Endodermal cell (in vitro differentiated cells): ENCODE data around the gene SP3. TPM values are rescaled to one million over a fixed set of nuclear protein-coding genes. Genes with fewer than 3 reads are reported as not detected.

Experiments
- DNase-seq: peaks from one replicate; pipeline ENCODE4 v3.0.0-alpha.2; 2017
- H3K27ac ChIP-seq: 2 replicates; pipeline ENCODE4 v1.5.1; 2013; ENCODE audit warnings: mild to moderate bottlenecking, low read depth, low read length, moderate library complexity
- H3K27me3 ChIP-seq: 2 replicates; pipeline ENCODE4 v1.6.1; 2013; ENCODE audit warnings: mild to moderate bottlenecking, low read length, moderate library complexity; ENCODE audit not compliant: insufficient read depth, control insufficient read depth, poor library complexity, severe bottlenecking
- H3K36me3 ChIP-seq: 2 replicates; pipeline ENCODE4 v1.7.0; 2013; ENCODE audit warnings: mild to moderate bottlenecking, low read length, moderate library complexity; ENCODE audit not compliant: control insufficient read depth, insufficient read depth
- H3K4me1 ChIP-seq: one replicate; pipeline ENCODE4 v1.7.0; 2013; ENCODE audit warnings: low read length; ENCODE audit not compliant: control insufficient read depth, insufficient read depth
- H3K4me3 ChIP-seq: 2 replicates; pipeline ENCODE4 v1.5.1; 2013; ENCODE audit warnings: mild to moderate bottlenecking, low read length, moderate library complexity
- H3K9ac ChIP-seq: 2 replicates; pipeline ENCODE4 v1.6.1; 2013; ENCODE audit warnings: mild to moderate bottlenecking, low read length, moderate library complexity; ENCODE audit not compliant: poor library complexity, severe bottlenecking; ENCODE audit errors: extremely low read depth
- H3K9me3 ChIP-seq: 2 replicates; pipeline ENCODE4 v1.6.1; 2013; ENCODE audit warnings: mild to moderate bottlenecking, low read length, moderate library complexity; ENCODE audit not compliant: control insufficient read depth
- H3K27ac Mint-ChIP-seq: 2 replicates; pipeline ENCODE4 v1.8.0; 2020; ENCODE audit warnings: mixed read lengths
- H3K27me3 Mint-ChIP-seq: 2 replicates; pipeline ENCODE4 v1.8.0; 2021; ENCODE audit warnings: mild to moderate bottlenecking, mixed read lengths; ENCODE audit not compliant: insufficient read depth
- H3K36me3 Mint-ChIP-seq: 2 replicates; pipeline ENCODE4 v1.8.0; 2020; ENCODE audit warnings: low read depth, mixed read lengths
- H3K4me1 Mint-ChIP-seq: 2 replicates; pipeline ENCODE4 v1.8.0; 2020; ENCODE audit warnings: mixed read lengths
- H3K4me3 Mint-ChIP-seq: 2 replicates; pipeline ENCODE4 v1.8.0; 2020; ENCODE audit warnings: mild to moderate bottlenecking, moderate library complexity, mixed read lengths
- H3K9me3 Mint-ChIP-seq: 2 replicates; pipeline ENCODE4 v1.8.0; 2020; ENCODE audit warnings: mild to moderate bottlenecking, mixed read lengths
- WGBS, 2 experiments: methylation state at CpG; one replicate each; pipeline versions ENCODE4 v1.1.5 to v1.1.7; 2013; ENCODE audit warnings: missing lambda C conversion rate in 2 of 2, mixed read lengths in 1 of 2; ENCODE audit not compliant: insufficient coverage in 1 of 2, insufficient read length in 1 of 2; 5-methylcytosine and 5-hydroxymethylcytosine counted together
- total RNA-seq, 2 donors: library from RNA; stranded (reverse); fragmentation: NEBNext Ultra II Directional in 1 of 2; extraction: Animal tissue kit (Norgen Biotek cat#: 25700) in 1 of 2; gene quantifications; 2 replicates in 1 of 2; 3 replicates in 1 of 2; pipeline ENCODE4 v1.2.1, GENCODE V29; 2021
- TF ChIP-seq, protein P1 (sequence below): fragments of 200-600 bp; sonication (generic); conservative IDR thresholded peaks from 2 replicates; pipeline ENCODE4 v1.5.0; 2021; ENCODE audit warnings: antibody characterized with exemption, mild to moderate bottlenecking

The SP3 gene
- total RNA-seq, 2 donors from 2014 or later, result 80.2 to 83.7 TPM

DNA sequence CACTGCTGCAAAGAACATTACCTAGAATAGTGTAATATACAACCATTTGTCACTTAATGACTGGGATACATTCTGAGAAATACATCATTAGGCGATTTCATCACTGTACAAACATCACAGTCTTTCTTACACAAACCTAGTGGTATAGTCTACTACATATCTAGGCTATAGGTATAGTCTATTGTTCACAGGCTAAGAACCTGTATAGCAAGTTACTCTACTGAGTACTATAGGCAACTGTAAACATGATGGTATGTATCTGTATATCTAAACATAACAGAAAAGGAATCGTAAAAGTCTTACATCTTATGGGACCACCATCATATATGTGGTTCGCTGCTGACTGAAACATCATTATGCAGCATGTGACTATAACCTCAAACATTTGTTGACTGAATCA is 21.4 kb downstream of the SP3 start:
- no peak overlapping the region for H3K27ac Mint-ChIP-seq
- peaks cover 3% of the 10 kb centered on the region for H3K4me1 ChIP-seq
- no peak overlapping the region for H3K4me3 Mint-ChIP-seq
- H3K4me3 ChIP-seq, result no peak overlapping the region
- 99 to 100% methylated on average over 2 to 3 of the region's 3 CpGs for WGBS, 2 experiments
- TF ChIP-seq, protein P1, sequence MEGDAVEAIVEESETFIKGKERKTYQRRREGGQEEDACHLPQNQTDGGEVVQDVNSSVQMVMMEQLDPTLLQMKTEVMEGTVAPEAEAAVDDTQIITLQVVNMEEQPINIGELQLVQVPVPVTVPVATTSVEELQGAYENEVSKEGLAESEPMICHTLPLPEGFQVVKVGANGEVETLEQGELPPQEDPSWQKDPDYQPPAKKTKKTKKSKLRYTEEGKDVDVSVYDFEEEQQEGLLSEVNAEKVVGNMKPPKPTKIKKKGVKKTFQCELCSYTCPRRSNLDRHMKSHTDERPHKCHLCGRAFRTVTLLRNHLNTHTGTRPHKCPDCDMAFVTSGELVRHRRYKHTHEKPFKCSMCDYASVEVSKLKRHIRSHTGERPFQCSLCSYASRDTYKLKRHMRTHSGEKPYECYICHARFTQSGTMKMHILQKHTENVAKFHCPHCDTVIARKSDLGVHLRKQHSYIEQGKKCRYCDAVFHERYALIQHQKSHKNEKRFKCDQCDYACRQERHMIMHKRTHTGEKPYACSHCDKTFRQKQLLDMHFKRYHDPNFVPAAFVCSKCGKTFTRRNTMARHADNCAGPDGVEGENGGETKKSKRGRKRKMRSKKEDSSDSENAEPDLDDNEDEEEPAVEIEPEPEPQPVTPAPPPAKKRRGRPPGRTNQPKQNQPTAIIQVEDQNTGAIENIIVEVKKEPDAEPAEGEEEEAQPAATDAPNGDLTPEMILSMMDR, result no peak
- H3K27me3 ChIP-seq, result no peaks in the 10 kb centered on the region
- peaks cover 21% of the 10 kb centered on the region for H3K36me3 ChIP-seq
- no peak for DNase-seq
- H3K9me3 Mint-ChIP-seq, result no peaks in the 10 kb centered on the region
- no peak overlapping the region for H3K9ac ChIP-seq
- H3K27ac ChIP-seq, result no peak overlapping the region
- peaks cover 24% of the 10 kb centered on the region for H3K4me1 Mint-ChIP-seq
- H3K36me3 Mint-ChIP-seq, result peaks cover 7% of the 10 kb centered on the region
- no peaks in the 10 kb centered on the region for H3K27me3 Mint-ChIP-seq
- H3K9me3 ChIP-seq, result no peaks in the 10 kb centered on the region

DNA sequence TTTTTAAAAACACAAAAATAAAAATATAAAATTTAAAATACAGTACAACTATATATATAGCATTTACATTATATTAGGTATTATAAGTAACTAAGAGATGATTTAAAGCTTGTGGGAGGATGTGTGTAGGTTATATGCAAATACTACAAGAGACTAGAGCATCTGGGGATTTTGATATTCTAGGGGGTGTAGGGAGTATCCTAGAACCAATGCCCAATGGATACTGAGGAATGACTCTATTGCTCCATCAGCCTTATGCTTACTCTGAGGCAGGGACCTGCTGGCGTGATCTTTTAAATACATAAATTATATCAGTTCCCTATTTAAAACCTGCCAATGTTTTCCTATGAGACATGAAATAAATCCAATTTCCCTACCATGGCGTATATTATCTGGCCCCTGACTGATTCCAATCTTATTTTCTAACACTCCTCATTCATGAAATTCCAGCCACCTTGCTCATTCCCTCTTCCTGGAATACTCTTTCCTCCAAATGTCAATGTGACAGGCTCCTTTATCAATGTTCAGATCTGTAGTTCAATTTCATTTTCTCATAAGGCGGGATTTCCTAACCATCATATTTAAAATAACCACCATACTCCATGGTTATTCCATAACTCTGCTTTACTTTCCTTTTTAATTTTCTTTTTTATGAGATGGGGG is 22.2 kb downstream of the SP3 start:
- H3K27me3 ChIP-seq, result no peaks in the 10 kb centered on the region
- H3K9me3 ChIP-seq, result no peaks in the 10 kb centered on the region
- no peak overlapping the region for H3K4me3 Mint-ChIP-seq
- H3K27ac ChIP-seq, result no peak overlapping the region
- WGBS, 2 experiments, result 90 to 94% methylated on average over 2 to 3 of the region's 3 CpGs
- H3K9me3 Mint-ChIP-seq, result no peaks in the 10 kb centered on the region
- H3K4me1 ChIP-seq, result peaks cover 3% of the 10 kb centered on the region
- peaks cover 20% of the 10 kb centered on the region for H3K36me3 ChIP-seq
- H3K36me3 Mint-ChIP-seq, result peaks cover 7% of the 10 kb centered on the region
- no peak overlapping the region for H3K9ac ChIP-seq
- no peak overlapping the region for H3K27ac Mint-ChIP-seq
- peaks cover 27% of the 10 kb centered on the region for H3K4me1 Mint-ChIP-seq
- no peak for DNase-seq
- TF ChIP-seq, protein P1, result no peak
- no peak overlapping the region for H3K4me3 ChIP-seq
- H3K27me3 Mint-ChIP-seq, result no peaks in the 10 kb centered on the region

DNA sequence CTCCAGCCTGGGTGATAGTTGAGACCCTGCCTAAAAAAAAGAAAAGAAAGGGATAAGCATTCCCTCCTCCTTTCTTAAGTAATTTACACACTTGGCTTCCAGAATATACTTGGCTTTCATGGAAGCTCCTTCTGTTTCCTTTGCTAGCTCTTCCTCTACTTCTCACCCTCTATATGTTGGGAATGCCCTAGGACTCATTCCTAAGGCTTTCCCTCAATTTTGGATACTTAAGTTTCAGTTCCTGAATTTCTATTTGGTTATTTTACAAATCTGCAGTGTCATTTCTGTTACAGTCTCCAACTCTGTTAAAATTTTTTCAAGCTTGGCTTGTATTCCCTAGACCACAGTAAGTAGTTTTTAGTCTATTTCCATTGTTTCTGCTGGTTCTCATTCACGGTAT is 23.6 kb downstream of the SP3 start:
- Mint-ChIP-seq H3K9me3 (no peaks in the 10 kb centered on the region), H3K36me3 (peaks cover 2% of the 10 kb centered on the region), H3K27ac (no peak overlapping the region), H3K4me1 (peaks cover 32% of the 10 kb centered on the region), H3K27me3 (no peaks in the 10 kb centered on the region), H3K4me3 (no peak overlapping the region)
- no peak overlapping the region for H3K9ac ChIP-seq
- peaks cover 3% of the 10 kb centered on the region for H3K4me1 ChIP-seq
- no peaks in the 10 kb centered on the region for H3K27me3 ChIP-seq
- H3K4me3 ChIP-seq, result no peak overlapping the region
- 80 to 93% methylated on average over 1 of the region's 1 CpG for WGBS, 2 experiments
- no peak for DNase-seq
- TF ChIP-seq, protein P1, result no peak
- no peaks in the 10 kb centered on the region for H3K9me3 ChIP-seq
- peaks cover 8% of the 10 kb centered on the region for H3K36me3 ChIP-seq
- H3K27ac ChIP-seq, result no peak overlapping the region
